AG04450 (cell line): ENCODE results near the gene TLR9. TPM values are rescaled to one million over a fixed set of nuclear protein-coding genes. Genes with fewer than 3 reads are reported as not detected.

Experiments used
- CTCF ChIA-PET: fragments of 300-600, 350-600 bp; formaldehyde crosslinking; extraction: SDS; loops from one replicate; lab custom pipeline; 2022; ENCODE audit warnings: antibody characterized with exemption, inconsistent platforms; lab: Charles Lee
- POLR2A ChIA-PET: fragments of 350-600 bp; formaldehyde crosslinking; extraction: SDS; loops from one replicate; lab custom pipeline; 2021; ENCODE audit warnings: antibody characterized with exemption, inconsistent platforms; lab: Yijun Ruan, JAX
- DNase-seq: peaks from one replicate; pipeline ENCODE4 v3.0.0-alpha.2; 2011; ENCODE audit warnings: low read depth, low spot score
- H3K27ac ChIP-seq: one replicate; pipeline ENCODE4 v1.5.1; 2012; ENCODE audit warnings: low read depth, low read length, control low read depth
- H3K27me3 ChIP-seq: one replicate; pipeline ENCODE4 v1.6.0; 2012; ENCODE audit warnings: low read length; ENCODE audit not compliant: control insufficient read depth, insufficient read depth
- H3K4me3 ChIP-seq: 2 replicates; pipeline ENCODE4 v1.5.1; 2011; ENCODE audit warnings: mild to moderate bottlenecking, low read depth, low read length, control low read depth
- H3K9me3 ChIP-seq: 2 replicates; pipeline ENCODE4 v1.5.1; 2012; ENCODE audit warnings: low read length; ENCODE audit not compliant: control insufficient read depth, insufficient read depth
- CTCF ChIP-seq: IDR thresholded peaks from 2 replicates; pipeline ENCODE4 v1.5.1; 2011; ENCODE audit warnings: low read depth, low read length, control low read depth, inconsistent platforms
- polyA plus RNA-seq: library from polyadenylated mRNA; depleted of rRNA; stranded (reverse); fragments of >200 nt; gene quantifications from 2 replicates; pipeline ENCODE4 v1.2.3, GENCODE V29; 2011

TLR9 gene
- polyA plus RNA-seq, 1 experiment: 0.02 TPM

- Histone ChIP-seq H3K9me3 (no peaks in the 10 kb centered on the region; the same call in 1 of the 2 replicates), H3K4me3 (no peak overlapping the region), H3K27me3 (no peaks in the 10 kb centered on the region), H3K27ac (no peak overlapping the region)
- ChIA-PET POLR2A (interaction anchor here (1.1 kb wide), 1 partner anchor 52 kb away, joined by 3 read pairs; the partner anchor contains the start of gene WDR82), CTCF (interaction anchor here (1.2 to 1.8 kb wide), 3 partner anchors 10 to 112 kb away, joined by 3 to 12 read pairs (median 4); no protein-coding TSS in a partner anchor)
- no peak for DNase-seq
- TF ChIP-seq CTCF: no peak
These were observed 1.7 kb upstream of the TLR9 start for GRCh38 chr3:52227117-52227516.

GRCh38 chr3:52226229-52226817, 878 bp upstream of the TLR9 start:
- H3K27ac ChIP-seq: no peak overlapping the region
- CTCF ChIA-PET: interaction anchor here (1.5 to 1.8 kb wide), 3 partner anchors 11 to 113 kb away, joined by 4 to 19 read pairs (median 12); no protein-coding TSS in a partner anchor
- POLR2A ChIA-PET: no interaction called here
- DNase-seq: no peak
- no peaks in the 10 kb centered on the region for H3K9me3 ChIP-seq
- H3K4me3 ChIP-seq: no peak overlapping the region
- TF ChIP-seq CTCF: no peak
- no peaks in the 10 kb centered on the region for H3K27me3 ChIP-seq

- CTCF ChIA-PET: interaction anchor here (4.2 to 5.9 kb wide), 2 partner anchors 13 to 115 kb away, joined by 38 to 128 read pairs; no protein-coding TSS in a partner anchor
- no peak overlapping the region for H3K27ac ChIP-seq
- no peak for DNase-seq
- H3K9me3 ChIP-seq: no peaks in the 10 kb centered on the region
- no peak for TF ChIP-seq CTCF
- H3K27me3 ChIP-seq: no peaks in the 10 kb centered on the region
- POLR2A ChIA-PET: no interaction called here
- no peak overlapping the region for H3K4me3 ChIP-seq
These were observed 1.7 kb downstream of the TLR9 start for GRCh38 chr3:52223449-52224408.

GRCh38 chr3:52222319-52223221, 2.9 kb downstream of the TLR9 start:
- Histone ChIP-seq H3K27ac (no peak overlapping the region), H3K9me3 (no peaks in the 10 kb centered on the region), H3K27me3 (no peaks in the 10 kb centered on the region), H3K4me3 (no peak overlapping the region)
- no peak for DNase-seq
- ChIA-PET POLR2A (no interaction called here), CTCF (interaction anchor here (1.8 to 5.9 kb wide), 4 partner anchors 9 to 116 kb away, joined by 6 to 128 read pairs (median 45); no protein-coding TSS in a partner anchor)
- TF ChIP-seq CTCF: no peak
